ENCODE measurements around the gene ADAT1.
"Not testable (repeated sequence)": the region's sequence is repeated elsewhere in the genome, so short reads cannot be mapped to it uniquely, and the experiment has no call there.

The ADAT1 gene

DNA sequence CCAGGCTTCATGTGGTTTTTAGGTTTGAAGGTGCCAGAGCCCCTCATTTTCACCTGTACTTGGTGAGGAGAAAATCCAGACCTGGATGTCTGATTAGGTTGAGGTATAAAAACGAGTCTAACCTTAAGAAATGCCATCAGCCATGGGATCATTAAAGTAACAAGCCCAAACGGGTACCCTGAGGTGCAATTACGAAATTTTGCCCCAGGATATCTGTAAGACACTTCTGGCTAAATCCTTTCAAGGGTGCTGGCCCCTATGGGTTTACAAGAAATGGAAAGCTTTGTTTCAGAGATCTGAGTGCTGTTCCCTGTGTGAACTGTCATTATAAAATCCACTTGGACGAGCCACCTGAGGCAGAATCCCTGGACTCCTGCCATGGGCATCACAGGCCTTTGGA, 19.8 kb downstream of the ADAT1 start:
- peaks cover 12% of the 10 kb centered on the region for H3K9me3 Mint-ChIP-seq
- no peak for DNase-seq
- H3K27ac Mint-ChIP-seq = no peak overlapping the region
- no peaks in the 10 kb centered on the region for H3K27me3 Mint-ChIP-seq
- peaks cover 90% of the 10 kb centered on the region for H3K36me3 Mint-ChIP-seq (ENCODE audit: low read depth)
- peaks cover 12% of the 10 kb centered on the region for H3K4me1 Mint-ChIP-seq (ENCODE audit: low read depth)
- no peak overlapping the region for H3K4me3 Mint-ChIP-seq

DNA sequence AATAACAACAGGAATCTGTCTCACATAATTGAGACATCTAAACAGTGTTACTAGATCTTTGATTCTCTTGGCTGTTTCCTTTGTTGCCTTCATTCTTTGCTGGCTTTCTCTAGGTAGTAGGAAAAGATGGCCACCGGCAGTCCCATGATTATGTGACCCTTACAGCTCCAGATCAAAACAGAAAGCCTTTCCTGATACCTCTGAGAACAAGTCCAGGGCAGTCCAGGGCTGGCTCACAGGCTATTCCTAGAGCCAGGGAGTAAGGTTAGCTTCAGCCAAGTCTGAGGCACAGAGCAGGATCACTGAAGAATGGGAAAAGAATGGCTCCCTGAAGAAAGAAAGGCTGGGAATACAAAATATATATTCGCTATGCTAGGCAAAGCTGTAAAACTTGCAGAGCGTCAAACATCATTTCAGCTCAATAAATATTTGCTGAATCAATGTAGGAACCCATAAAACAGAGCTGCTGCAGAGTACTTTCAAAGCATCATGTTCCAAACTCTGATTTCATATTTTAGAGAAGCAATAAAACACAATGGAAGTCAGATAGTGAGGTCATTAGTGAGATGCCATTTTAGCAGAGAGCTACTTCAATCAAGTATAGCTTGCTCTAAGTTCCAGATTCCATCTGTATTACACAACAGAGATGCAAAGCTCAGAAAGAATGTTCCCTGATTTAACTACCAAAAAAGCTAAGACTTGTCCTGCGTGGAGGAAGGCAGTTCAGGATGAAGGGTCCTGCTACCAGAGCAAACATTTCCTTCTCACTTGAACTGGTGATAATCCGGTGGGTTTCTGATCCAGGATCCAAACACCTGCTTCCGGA, 23.4 kb downstream of the ADAT1 start:
- H3K36me3 Mint-ChIP-seq (ENCODE audit: low read depth) = peaks cover 81% of the 10 kb centered on the region
- no peaks in the 10 kb centered on the region for H3K27me3 Mint-ChIP-seq
- H3K9me3 Mint-ChIP-seq = peaks cover 12% of the 10 kb centered on the region
- H3K4me3 Mint-ChIP-seq = no peak overlapping the region
- peak; percentile 2 for DNase-seq
- H3K27ac Mint-ChIP-seq = no peak overlapping the region
- peaks cover 14% of the 10 kb centered on the region for H3K4me1 Mint-ChIP-seq (ENCODE audit: low read depth)

DNA sequence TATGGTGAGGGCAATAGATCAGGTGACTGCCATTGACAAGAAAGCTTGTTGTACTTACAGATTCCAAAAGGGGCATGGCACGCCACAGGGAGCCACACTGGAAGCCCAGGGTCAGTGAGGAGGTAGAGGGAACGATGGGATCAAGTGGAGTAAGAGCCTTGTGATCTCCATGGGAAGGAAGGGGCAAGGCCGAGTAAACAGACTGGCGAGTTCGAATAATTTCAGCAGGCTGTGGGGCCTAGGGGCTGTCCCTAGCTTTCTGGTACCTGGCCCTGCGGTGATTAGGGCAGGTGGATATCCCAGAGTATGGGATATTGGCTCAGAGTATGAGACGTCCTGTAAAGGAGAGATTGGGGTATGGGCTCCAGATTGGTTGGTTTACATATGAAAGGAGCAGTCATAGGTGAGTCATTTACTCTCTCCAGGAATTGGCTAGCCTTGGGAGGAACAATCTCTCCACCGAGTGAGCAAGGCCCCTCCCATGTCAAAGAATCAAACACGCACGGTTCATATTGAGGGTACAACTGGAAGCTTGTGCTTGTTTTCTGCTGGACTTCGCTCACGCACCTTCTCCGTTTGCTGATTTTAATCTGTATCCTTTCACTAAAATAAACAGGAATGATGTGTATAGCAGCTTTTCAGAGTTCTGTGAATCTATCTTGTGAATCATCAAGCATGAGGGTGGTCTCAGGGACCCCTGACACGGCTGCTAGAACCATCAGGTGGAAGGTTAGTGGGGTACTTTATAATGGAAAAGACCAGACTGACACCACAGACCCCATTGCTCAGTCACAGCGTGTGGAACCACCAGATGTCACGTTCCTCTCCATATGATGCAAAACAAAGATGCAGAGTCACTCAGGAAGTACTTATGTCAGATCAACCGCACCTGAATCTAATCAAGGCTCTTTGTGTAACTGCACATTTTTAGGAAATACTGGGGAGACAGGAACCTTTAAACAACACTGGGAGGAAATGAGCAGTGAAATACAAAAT, 29.0 kb downstream of the ADAT1 start:
- Mint-ChIP-seq H3K4me1 (ENCODE audit: low read depth) (peaks cover 16% of the 10 kb centered on the region), H3K27me3 (no peaks in the 10 kb centered on the region), H3K27ac (peak overlapping the region; percentile 87), H3K9me3 (no peaks in the 10 kb centered on the region), H3K4me3 (no peak overlapping the region), H3K36me3 (ENCODE audit: low read depth) (peaks cover 50% of the 10 kb centered on the region)
- peak; percentile 25 for DNase-seq

DNA sequence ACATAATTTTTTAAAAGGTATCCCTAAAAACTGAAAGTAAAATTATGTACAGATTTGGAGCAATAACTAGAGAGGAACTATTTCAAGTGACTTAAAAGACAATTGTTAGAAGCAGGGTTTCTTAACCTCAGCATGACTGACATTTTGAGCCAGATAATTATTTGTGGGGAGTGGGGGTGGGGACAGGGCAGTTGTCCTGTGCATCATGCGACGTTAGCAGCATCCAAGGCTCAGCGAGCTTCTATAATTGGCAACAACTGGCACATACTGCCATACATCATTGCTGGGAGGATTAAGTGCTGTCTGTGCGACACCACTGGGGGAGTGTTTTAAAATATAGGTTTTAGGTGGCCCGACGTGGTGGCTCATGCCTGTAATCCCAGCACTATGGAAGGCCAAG, 29.8 kb downstream of the ADAT1 start:
- Mint-ChIP-seq H3K27me3 (no peaks in the 10 kb centered on the region), H3K36me3 (ENCODE audit: low read depth) (peaks cover 53% of the 10 kb centered on the region), H3K9me3 (no peaks in the 10 kb centered on the region), H3K4me3 (no peak overlapping the region), H3K4me1 (ENCODE audit: low read depth) (peaks cover 16% of the 10 kb centered on the region), H3K27ac (no peak overlapping the region)
- DNase-seq = peak; percentile 6

DNA sequence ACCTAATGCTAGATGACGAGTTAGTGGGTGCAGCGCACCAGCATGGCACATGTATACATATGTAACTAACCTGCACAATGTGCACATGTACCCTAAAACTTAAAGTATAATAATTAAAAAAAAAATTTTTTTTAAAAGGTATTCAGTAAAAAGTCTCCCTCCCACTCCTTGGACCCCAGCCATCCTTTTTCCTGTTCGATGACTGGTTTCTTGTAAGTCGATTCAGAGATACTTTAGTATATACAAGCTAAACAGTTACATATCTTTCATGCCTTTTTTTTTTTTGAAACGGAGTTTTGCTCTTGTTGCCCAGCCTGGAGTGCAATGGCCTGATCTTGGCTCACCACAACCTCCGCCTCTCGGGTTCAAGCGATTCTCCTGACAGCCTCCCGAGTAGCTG, 31.2 kb downstream of the ADAT1 start:
- H3K9me3 Mint-ChIP-seq, H3K4me3 Mint-ChIP-seq, H3K27ac Mint-ChIP-seq, H3K27me3 Mint-ChIP-seq: not testable (repeated sequence)
- H3K4me1 Mint-ChIP-seq (ENCODE audit: low read depth) = peaks cover 16% of the 10 kb centered on the region
- peaks cover 44% of the 10 kb centered on the region for H3K36me3 Mint-ChIP-seq (ENCODE audit: low read depth)
- peak; percentile 8 for DNase-seq

DNA sequence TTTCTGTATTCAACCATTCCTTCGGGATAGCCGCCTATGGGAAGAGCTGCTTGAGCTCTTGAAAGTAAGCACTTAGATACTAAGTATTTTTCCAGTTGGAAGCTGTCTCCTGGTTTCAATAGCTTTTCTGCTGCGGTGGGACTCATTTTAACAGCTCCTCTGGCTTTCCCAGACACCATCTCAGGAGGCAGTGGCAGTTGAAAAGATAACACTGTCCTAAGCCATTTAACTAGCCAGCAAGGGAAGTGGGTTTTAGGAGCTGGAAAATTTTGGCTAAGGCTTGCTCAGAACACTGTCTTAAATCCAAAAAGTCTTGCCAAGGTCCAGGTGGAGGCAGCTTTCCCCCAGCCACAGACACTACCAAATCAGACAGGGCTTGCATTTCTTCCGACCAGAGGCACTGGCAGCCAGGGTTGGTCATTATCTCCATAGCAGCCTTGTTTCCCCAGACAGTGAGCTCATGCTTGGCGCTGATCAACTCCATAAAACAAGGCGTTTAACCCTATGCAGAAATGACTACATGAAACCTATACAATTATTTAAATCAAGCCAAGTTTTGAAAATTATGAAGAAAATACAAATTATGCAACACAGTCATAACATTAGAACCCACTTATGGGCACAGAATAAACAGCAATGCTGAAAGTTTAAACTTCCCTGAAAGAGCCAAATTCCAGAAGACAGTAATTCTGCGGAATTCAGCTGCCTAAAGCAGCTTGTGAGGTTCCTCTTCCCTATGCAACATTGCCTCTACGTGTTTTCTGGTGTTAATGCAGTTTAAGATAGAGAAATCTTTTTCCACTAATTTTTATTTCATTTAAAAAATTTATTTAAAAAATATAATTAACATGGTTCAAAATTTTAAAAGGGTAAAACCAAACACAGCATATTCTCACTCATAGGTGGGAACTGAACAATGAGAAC, 31.9 kb downstream of the ADAT1 start:
- Mint-ChIP-seq H3K27me3 (no peaks in the 10 kb centered on the region), H3K9me3 (no peaks in the 10 kb centered on the region), H3K27ac (no peak overlapping the region), H3K4me3 (no peak overlapping the region), H3K4me1 (ENCODE audit: low read depth) (peaks cover 16% of the 10 kb centered on the region), H3K36me3 (ENCODE audit: low read depth) (peaks cover 43% of the 10 kb centered on the region)
- DNase-seq = peak; percentile 13

DNA sequence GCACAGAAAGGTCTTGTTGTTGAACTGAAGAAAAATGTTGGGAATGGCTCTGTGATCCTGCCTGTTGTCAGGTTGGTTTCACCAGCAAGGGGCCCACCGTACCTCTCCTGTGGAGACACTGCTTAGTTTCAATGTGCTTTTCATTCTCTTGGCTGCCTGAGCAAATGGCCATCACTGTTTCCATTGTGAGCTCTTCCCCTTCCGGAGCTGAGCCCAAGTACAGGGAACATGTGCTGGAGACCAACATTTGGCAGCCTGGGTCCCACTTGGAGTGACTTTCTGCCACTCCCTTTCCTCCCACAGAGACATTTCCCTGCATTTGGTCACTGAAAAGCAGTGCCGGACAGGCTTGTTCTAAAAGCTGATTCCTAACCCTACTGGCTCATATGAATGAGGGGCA, 33.8 kb downstream of the ADAT1 start:
- no peak for DNase-seq
- Mint-ChIP-seq H3K4me3 (no peak overlapping the region), H3K36me3 (ENCODE audit: low read depth) (peaks cover 35% of the 10 kb centered on the region), H3K9me3 (no peaks in the 10 kb centered on the region), H3K27me3 (no peaks in the 10 kb centered on the region), H3K27ac (no peak overlapping the region), H3K4me1 (ENCODE audit: low read depth) (peaks cover 9% of the 10 kb centered on the region)

DNA sequence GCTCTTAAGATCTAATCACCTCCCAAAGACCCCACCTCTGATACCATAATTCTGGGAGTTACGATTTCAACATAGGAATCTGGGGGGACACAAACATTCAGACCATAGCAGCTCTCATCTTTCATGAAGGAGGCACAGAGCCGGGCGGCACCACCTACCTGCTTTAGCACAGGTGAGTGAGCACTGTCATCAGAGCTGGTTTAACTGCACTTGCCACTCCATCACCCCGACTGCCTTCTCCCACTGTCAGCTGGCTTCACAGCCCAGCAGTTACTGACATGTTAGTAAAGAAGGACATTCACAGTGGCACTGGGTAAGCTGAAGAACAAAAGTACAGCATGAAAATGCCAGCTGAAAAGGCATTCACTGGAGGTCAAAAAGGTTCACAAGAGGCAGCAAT, 34.4 kb downstream of the ADAT1 start:
- Mint-ChIP-seq H3K27me3 (no peaks in the 10 kb centered on the region), H3K4me3 (no peak overlapping the region), H3K36me3 (ENCODE audit: low read depth) (peaks cover 29% of the 10 kb centered on the region), H3K9me3 (no peaks in the 10 kb centered on the region), H3K27ac (no peak overlapping the region), H3K4me1 (ENCODE audit: low read depth) (peaks cover 3% of the 10 kb centered on the region)
- DNase-seq = peak; percentile 8

DNA sequence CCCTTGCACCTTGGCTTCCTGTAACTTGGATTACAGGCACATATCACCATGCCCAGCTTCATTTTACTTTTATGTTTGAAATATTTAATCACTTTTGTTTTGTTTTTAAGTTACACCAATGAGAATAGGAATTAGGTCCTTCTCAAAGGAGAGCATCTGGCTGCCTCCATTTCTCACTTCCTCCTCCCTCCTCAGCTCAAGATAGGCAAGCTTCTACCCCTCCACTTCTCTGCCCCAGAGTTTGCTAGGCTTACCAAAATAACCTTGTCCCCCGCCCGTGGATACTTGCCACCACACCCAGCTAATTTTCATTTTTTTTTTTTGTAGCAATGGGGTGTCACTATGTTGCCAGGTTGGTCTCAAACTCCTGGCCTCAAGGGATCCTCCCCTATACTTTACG, 39.0 kb downstream of the ADAT1 start:
- H3K27me3 Mint-ChIP-seq = no peaks in the 10 kb centered on the region
- no peak for DNase-seq
- H3K4me1 Mint-ChIP-seq (ENCODE audit: low read depth) = peaks cover 7% of the 10 kb centered on the region
- H3K4me3 Mint-ChIP-seq = no peak overlapping the region
- H3K36me3 Mint-ChIP-seq (ENCODE audit: low read depth) = peaks cover 35% of the 10 kb centered on the region
- H3K9me3 Mint-ChIP-seq = no peaks in the 10 kb centered on the region
- peak overlapping the region; percentile 22 for H3K27ac Mint-ChIP-seq

DNA sequence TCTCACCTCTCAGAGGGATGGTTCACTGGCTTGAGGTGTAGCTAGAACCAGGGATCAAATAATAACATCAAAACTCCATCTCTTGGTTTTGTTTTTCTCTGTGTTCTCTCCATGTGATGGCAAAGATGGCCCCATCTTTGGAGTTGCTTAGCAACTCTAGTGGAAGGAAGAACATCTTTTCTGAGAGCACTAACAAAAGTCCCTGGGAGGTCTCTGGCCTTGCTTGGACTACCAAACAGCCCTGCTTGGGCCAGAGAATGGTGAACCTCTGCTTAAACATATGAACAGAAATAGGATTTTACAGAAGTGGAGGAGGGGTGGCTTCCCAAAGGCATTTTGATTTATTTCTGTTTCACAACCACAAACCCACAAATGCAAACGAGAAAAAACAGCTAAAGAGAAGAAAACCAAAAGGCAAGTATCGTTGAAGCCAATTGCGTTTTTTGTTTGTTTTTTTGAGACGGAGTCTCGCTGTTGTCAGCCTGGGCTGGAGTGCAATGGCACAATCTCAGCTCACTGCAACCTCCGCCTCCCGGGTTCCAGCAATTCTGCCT, 43.7 kb downstream of the ADAT1 start:
- Mint-ChIP-seq H3K4me3 (no peak overlapping the region), H3K27me3 (no peaks in the 10 kb centered on the region), H3K9me3 (no peaks in the 10 kb centered on the region), H3K36me3 (ENCODE audit: low read depth) (peaks cover 57% of the 10 kb centered on the region), H3K27ac (peak overlapping the region; percentile 35), H3K4me1 (ENCODE audit: low read depth) (peaks cover 22% of the 10 kb centered on the region)
- no peak for DNase-seq

DNA sequence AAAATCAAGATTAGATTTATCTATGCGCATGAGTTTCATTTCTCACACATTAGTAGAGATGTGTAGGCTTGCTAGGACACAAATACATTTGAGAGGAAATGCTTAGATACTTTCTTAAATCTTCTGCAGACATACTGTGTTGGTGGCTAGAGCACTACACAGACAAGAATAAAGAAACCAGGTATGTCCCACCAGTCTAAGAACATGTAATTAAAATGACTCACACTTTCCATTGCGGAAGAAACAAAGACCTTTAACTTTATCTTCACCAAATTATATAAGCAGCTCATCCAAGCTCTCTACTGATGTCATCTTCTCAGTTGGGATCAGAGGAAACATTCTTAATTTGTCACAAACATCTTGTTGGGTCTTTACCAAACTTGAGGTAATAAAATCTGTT, 44.4 kb downstream of the ADAT1 start:
- no peak for DNase-seq
- Mint-ChIP-seq H3K4me1 (ENCODE audit: low read depth) (peaks cover 23% of the 10 kb centered on the region), H3K36me3 (ENCODE audit: low read depth) (peaks cover 64% of the 10 kb centered on the region), H3K4me3 (no peak overlapping the region), H3K27me3 (no peaks in the 10 kb centered on the region), H3K9me3 (no peaks in the 10 kb centered on the region), H3K27ac (peak overlapping the region; percentile 35)

DNA sequence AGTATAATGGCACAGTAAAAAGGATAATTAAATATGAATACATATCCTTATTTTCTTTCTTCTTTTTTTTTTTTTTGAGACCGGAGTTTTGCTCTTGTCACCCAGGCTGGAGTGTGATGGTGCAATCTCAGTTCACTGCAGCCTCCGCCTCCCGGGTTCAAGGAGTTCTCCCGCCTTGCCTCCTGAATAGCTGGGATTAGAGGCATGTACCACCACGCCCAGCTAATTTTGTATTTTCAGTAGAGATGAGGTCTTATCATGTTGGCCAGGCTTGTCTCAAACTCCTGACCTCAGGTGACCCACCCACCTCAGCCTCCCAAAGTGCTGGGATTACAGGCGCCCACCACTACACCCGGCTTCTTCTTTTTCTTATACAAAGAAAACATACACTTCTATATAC, 44.9 kb downstream of the ADAT1 start:
- no peaks in the 10 kb centered on the region for H3K27me3 Mint-ChIP-seq
- peaks cover 26% of the 10 kb centered on the region for H3K4me1 Mint-ChIP-seq (ENCODE audit: low read depth)
- H3K27ac Mint-ChIP-seq = peak overlapping the region; percentile 35
- H3K4me3 Mint-ChIP-seq = no peak overlapping the region
- H3K9me3 Mint-ChIP-seq = no peaks in the 10 kb centered on the region
- DNase-seq = peak; percentile 2
- peaks cover 69% of the 10 kb centered on the region for H3K36me3 Mint-ChIP-seq (ENCODE audit: low read depth)

DNA sequence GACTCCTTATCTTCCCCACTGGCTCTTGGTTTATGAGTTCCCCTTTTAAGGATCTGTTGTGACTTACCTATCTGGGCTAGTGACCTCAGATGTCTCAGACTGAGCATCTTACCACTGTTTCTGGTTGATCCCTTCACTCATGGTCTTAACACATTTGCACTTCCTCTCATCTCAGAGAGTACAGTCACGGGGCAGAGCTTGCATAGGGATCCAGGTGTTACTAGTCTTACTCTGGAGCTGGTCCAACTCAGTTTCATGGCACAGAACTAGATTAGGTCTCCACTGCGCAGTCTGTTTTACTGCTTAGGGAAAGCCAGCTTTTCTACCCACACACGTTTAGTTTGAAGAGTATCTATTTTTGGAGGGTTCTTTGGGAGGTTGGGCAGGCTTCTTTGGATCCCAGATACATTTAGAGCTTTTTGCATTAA, 46.7 kb downstream of the ADAT1 start:
- Mint-ChIP-seq H3K4me1 (ENCODE audit: low read depth) (peaks cover 36% of the 10 kb centered on the region), H3K4me3 (no peak overlapping the region), H3K9me3 (no peaks in the 10 kb centered on the region), H3K27ac (peak overlapping the region; percentile 31), H3K36me3 (ENCODE audit: low read depth) (peaks cover 85% of the 10 kb centered on the region), H3K27me3 (no peaks in the 10 kb centered on the region)
- DNase-seq = no peak

DNA sequence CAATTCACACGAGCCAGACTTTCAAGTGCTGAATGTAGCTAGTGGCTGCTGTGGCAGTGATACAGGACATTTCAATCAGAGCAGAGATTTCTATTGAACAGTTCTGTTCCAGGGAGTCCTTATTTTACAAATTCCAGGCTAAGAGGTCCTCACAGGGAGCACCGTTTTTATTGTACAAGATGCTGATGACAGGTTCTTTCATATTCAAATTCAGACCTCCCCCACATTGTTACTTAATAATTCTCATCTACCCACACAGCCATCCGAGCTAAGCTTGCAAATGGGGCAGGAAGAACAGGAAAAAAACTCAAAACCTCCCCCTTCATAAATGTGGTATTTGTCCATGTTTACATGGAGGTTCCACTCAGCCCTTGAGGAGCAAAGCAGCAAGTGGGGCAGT, 47.1 kb downstream of the ADAT1 start:
- Mint-ChIP-seq H3K27ac (peak overlapping the region; percentile 31), H3K9me3 (no peaks in the 10 kb centered on the region), H3K4me3 (no peak overlapping the region), H3K4me1 (ENCODE audit: low read depth) (peaks cover 40% of the 10 kb centered on the region), H3K27me3 (no peaks in the 10 kb centered on the region), H3K36me3 (ENCODE audit: low read depth) (peaks cover 87% of the 10 kb centered on the region)
- no peak for DNase-seq

Data from activated T-cell treated with anti-CD3 and anti-CD28 coated beads, Interleukin-2, amount 50 U/mL, for 24 hours (primary cell).